ENCODE measurements around the gene SRMS.

The SRMS gene

DNA sequence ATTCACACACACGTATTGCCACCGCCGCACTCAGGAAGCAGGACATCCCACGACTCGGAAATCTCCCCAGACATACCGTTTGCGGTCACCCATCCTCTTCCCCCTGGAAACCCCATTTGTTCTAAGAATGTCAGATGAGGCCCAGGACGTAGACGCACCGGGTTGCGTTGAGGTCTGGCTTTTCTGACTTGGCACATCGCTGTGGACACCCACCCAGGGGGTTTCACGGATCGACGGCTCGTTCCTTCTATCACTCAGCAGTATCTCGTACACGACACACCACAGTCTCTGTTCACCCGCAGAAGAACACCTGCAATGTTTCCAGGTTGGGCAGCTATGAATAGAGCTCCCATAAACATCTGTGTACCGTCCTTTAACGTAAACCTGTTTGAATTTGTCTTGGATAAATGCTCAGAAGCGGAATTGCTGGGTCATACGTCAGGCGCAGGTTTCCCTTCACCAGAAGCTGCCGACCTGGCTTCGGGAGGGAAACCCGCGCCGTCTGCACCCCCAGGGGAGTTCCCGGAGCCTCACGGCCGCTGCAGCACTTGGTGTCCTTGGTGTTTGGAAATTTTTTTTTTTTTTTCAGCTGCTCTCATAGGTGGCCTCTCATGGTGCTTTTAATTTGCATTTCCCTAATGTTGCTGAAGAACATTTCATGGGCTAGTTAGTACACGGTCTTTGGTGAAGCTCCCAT lies 39.3 kb downstream of the SRMS start:
- in situ Hi-C loops (cut with MboI; ENCODE audit: low pct_unique_long_range_greater_than_20kb, low sequenced_read_pairs, unreplicated experiment) = no loop called here

DNA sequence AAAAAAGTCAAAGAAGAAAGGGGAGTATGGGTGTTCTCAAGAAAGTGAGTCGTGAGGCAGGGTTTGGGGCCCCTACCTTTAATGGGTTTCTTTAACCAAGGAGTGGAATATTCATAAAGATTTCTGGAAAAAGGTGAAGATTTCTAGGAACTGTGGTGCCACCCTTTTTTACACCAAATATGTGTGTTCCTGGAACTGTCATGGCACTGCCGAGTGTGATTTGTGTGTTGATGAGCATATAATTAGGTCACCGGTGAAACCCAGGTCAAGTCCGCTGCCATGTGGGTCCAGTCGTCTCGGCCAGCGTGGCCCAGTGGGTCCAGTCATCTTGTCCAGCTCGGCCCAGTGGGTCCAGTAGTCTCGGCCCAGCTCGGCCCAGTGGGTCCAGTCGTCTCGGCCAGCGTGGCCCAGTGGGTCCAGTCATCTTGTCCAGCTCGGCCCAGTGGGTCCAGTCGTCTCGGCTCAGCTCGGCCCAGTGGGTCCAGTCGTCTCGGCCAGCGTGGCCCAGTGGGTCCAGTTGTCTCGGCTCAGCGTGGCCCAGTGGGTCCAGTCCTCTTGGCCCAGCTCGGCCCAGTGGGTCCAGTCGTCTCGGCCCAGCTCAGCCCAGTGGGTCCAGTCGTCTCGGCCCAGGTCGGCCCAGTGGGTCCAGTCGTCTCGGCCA lies 40.3 kb downstream of the SRMS start:
- in situ Hi-C loops (cut with MboI; ENCODE audit: low pct_unique_long_range_greater_than_20kb, low sequenced_read_pairs, unreplicated experiment) = no loop called here
- no peak for DNase-seq (ENCODE audit: low spot score)
- TF ChIP-seq, protein P1, sequence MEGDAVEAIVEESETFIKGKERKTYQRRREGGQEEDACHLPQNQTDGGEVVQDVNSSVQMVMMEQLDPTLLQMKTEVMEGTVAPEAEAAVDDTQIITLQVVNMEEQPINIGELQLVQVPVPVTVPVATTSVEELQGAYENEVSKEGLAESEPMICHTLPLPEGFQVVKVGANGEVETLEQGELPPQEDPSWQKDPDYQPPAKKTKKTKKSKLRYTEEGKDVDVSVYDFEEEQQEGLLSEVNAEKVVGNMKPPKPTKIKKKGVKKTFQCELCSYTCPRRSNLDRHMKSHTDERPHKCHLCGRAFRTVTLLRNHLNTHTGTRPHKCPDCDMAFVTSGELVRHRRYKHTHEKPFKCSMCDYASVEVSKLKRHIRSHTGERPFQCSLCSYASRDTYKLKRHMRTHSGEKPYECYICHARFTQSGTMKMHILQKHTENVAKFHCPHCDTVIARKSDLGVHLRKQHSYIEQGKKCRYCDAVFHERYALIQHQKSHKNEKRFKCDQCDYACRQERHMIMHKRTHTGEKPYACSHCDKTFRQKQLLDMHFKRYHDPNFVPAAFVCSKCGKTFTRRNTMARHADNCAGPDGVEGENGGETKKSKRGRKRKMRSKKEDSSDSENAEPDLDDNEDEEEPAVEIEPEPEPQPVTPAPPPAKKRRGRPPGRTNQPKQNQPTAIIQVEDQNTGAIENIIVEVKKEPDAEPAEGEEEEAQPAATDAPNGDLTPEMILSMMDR (IDR thresholded peaks at IDR 0.05; ENCODE audit: extremely low read depth, insufficient read depth, missing control alignments) = no peak

More for the DNA sequence above, 39.3 kb downstream of the SRMS start:
- TF ChIP-seq, protein P1 (IDR thresholded peaks at IDR 0.05; ENCODE audit: extremely low read depth, insufficient read depth, missing control alignments) = no peak
- no peak for DNase-seq (ENCODE audit: low spot score)

DNA sequence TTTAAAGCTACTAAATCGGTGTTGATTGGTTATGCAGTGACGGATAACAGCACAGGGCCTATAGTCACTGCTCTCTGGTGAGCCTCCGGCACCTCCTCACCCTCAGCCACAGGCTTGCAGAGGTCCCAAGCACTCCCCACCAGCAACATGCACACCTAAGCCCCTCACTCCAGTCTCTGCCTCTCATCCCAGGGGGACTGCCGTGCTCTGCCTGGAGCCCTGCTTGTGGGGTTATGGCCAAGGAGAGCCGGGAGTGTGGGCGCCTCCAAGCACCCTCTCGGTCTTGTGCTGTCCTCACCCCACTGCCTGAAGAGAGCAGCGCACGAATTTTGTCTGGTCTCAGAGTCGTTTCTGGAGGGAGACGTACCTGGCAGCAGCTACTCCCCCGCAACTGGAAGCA lies 41.8 kb downstream of the SRMS start:
- in situ Hi-C loops (cut with MboI; ENCODE audit: low pct_unique_long_range_greater_than_20kb, low sequenced_read_pairs, unreplicated experiment) = no loop called here
- TF ChIP-seq, protein P1 (IDR thresholded peaks at IDR 0.05; ENCODE audit: extremely low read depth, insufficient read depth, missing control alignments) = no peak
- DNase-seq (ENCODE audit: low spot score) = no peak

DNA sequence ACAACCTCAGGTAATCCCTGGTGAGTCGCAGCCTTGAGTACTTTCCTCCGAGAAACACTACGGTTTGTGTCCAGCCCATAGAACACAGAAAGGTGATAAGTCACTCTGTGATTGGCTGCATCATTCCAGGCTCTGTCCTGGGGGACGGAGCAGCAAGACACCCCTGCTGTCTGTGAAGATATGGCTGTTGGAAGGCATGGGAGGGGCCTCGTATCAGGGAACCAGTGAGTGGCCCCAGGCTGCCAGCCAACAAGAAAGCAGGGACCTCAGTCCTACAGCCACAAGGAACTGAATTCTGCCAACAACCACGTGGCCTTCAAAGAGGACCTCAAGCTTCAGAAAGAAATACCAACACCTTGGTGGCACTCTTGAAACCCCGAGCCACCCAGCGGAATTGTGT lies 42.3 kb downstream of the SRMS start:
- in situ Hi-C loops (cut with MboI; ENCODE audit: low pct_unique_long_range_greater_than_20kb, low sequenced_read_pairs, unreplicated experiment) = no loop called here
- TF ChIP-seq, protein P1 (IDR thresholded peaks at IDR 0.05; ENCODE audit: extremely low read depth, insufficient read depth, missing control alignments) = no peak
- DNase-seq (ENCODE audit: low spot score) = no peak

DNA sequence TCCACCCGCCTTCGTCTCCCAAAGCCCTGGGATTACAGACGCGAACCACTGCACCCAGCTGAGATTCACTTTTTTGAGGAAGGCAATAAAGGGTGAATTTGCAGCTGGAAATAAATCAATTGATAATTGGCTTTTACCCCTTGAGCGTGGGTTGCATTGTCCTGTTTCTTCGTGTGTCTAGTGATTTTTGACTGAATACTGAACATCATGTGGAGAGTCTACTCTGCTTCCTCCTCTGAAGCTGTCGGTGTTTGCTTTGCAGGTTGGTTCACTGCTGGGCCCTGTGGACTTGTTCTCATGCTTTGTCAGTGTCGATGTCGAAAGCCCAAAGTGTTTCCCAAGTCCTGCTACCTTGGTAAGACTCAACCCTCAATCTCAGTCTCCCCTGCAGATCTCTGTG lies 42.9 kb downstream of the SRMS start:
- in situ Hi-C loops (cut with MboI; ENCODE audit: low pct_unique_long_range_greater_than_20kb, low sequenced_read_pairs, unreplicated experiment) = no loop called here
- TF ChIP-seq, protein P1 (IDR thresholded peaks at IDR 0.05; ENCODE audit: extremely low read depth, insufficient read depth, missing control alignments) = no peak
- no peak for DNase-seq (ENCODE audit: low spot score)

DNA sequence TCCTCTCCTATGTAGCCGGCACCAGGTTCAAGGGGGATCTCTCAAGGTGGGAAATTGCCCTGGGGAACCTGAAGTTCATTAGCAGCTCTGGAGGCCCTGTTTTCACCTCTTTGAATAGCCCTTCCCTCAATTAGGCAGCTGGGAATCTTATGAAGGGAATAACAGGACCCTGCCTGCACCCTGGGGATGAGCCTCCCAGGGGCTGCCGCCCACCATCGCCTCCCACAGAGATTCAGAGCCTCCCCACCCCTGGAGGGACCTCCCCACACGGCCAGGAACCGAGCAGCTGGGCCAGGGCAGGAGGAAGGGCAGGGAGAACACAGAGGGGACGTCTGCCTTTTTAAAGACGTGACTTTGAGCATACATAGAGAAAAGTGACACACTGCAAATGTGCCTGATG lies 44.0 kb downstream of the SRMS start:
- DNase-seq (ENCODE audit: low spot score) = no peak
- in situ Hi-C loops (cut with MboI; ENCODE audit: low pct_unique_long_range_greater_than_20kb, low sequenced_read_pairs, unreplicated experiment) = no loop called here
- TF ChIP-seq, protein P1 (IDR thresholded peaks at IDR 0.05; ENCODE audit: extremely low read depth, insufficient read depth, missing control alignments) = no peak

Data from GM13977 (cell line).